SK-N-SH treated with all-trans-retinoic acid at 6 μM for 48 hours (cell line): ENCODE measurements around the gene SBF2.

Experiments used
- ATAC-seq: fragments of 200-7000 bp; cut with Tn5 transposase; 3 replicates; pipeline ENCODE4 v1.9.1; 2020; ENCODE audit warnings: mild to moderate bottlenecking, moderate library complexity
- ARNTL ChIP-seq: fragments of 450-650 bp; formaldehyde crosslinking; IDR thresholded peaks from 2 replicates; pipeline ENCODE4 v1.5.0; 2020; ENCODE audit warnings: low read depth, mild to moderate bottlenecking, moderate library complexity, borderline replicate concordance
- BACH2 ChIP-seq: fragments of 250-450 bp; sonication (Bioruptor Pico); IDR thresholded peaks from 2 replicates; pipeline ENCODE4 v1.9.0; 2021; ENCODE audit warnings: mild to moderate bottlenecking, borderline replicate concordance
- CREB5 ChIP-seq: fragments of 250-450 bp; sonication (Bioruptor Pico); IDR thresholded peaks from 2 replicates; pipeline ENCODE4 v1.5.1; 2020; ENCODE audit warnings: low read depth, mild to moderate bottlenecking, moderate library complexity
- CSDC2 ChIP-seq: fragments of 250-450 bp; sonication (Bioruptor Pico); IDR thresholded peaks from 2 replicates; pipeline ENCODE4 v1.5.0; 2020; ENCODE audit warnings: mild to moderate bottlenecking, moderate library complexity
- CSRNP3 ChIP-seq: fragments of 250-450 bp; sonication (Bioruptor Pico); IDR thresholded peaks from 2 replicates; pipeline ENCODE4 v1.5.1; 2021; ENCODE audit warnings: mild to moderate bottlenecking, moderate library complexity
- ESRRG ChIP-seq: fragments of 250-450 bp; sonication (Bioruptor Pico); IDR thresholded peaks from 2 replicates; pipeline ENCODE4 v1.6.1; 2021; ENCODE audit warnings: mild to moderate bottlenecking
- GLIS3 ChIP-seq: fragments of 250-450 bp; sonication (Bioruptor Pico); IDR thresholded peaks from 2 replicates; pipeline ENCODE4 v1.5.0; 2020; ENCODE audit warnings: mild to moderate bottlenecking, moderate library complexity
- ISL1 ChIP-seq: fragments of 250-450 bp; sonication (Bioruptor Pico); IDR thresholded peaks from 2 replicates; pipeline ENCODE4 v2.1.2; 2022; ENCODE audit warnings: mild to moderate bottlenecking, moderate library complexity
- OSR1 ChIP-seq: fragments of 250-450 bp; sonication (Bioruptor Pico); IDR thresholded peaks from 2 replicates; pipeline ENCODE4 v1.8.0; 2022; ENCODE audit warnings: moderate library complexity, mild to moderate bottlenecking, inconsistent platforms
- PATZ1 ChIP-seq: fragments of 250-450 bp; sonication (Bioruptor Pico); IDR thresholded peaks from 2 replicates; pipeline ENCODE4 v1.8.0; 2020; ENCODE audit warnings: mild to moderate bottlenecking, moderate library complexity, borderline replicate concordance
- POU6F1 ChIP-seq: fragments of 250-450 bp; sonication (Bioruptor Pico); IDR thresholded peaks from 2 replicates; pipeline ENCODE4 v1.8.0; 2021; ENCODE audit warnings: low read depth, mild to moderate bottlenecking, moderate library complexity, borderline replicate concordance
- RARB ChIP-seq: fragments of 250-450 bp; sonication (Bioruptor Pico); IDR thresholded peaks from 2 replicates; pipeline ENCODE4 v1.8.0; 2021; ENCODE audit warnings: mild to moderate bottlenecking, moderate library complexity
- SNAI2 ChIP-seq: fragments of 250-450 bp; sonication (Bioruptor Pico); IDR thresholded peaks from 2 replicates; pipeline ENCODE4 v1.5.0; 2020; ENCODE audit warnings: mild to moderate bottlenecking, moderate library complexity
- TCF4 ChIP-seq: fragments of 250-450 bp; sonication (Bioruptor Pico); IDR thresholded peaks from 2 replicates; pipeline ENCODE4 v1.8.0; 2021; ENCODE audit warnings: mild to moderate bottlenecking, moderate library complexity, borderline replicate concordance
- TOX ChIP-seq: fragments of 250-450 bp; sonication (Bioruptor Pico); IDR thresholded peaks from 2 replicates; pipeline ENCODE4 v1.8.0; 2021; ENCODE audit warnings: mild to moderate bottlenecking, moderate library complexity, borderline replicate concordance
- TSHZ2 ChIP-seq: fragments of 250-450 bp; sonication (Bioruptor Pico); IDR thresholded peaks from 2 replicates; pipeline ENCODE4 v1.5.0; 2020; ENCODE audit warnings: mild to moderate bottlenecking, moderate library complexity
- ZC3H10 ChIP-seq: fragments of 250-450 bp; sonication (Bioruptor Pico); IDR thresholded peaks from 2 replicates; pipeline ENCODE4 v1.5.1; 2021; ENCODE audit warnings: mild to moderate bottlenecking, moderate library complexity
- ZFP3 ChIP-seq: fragments of 250-450 bp; sonication (Bioruptor Pico); IDR thresholded peaks from 2 replicates; pipeline ENCODE4 v1.5.0; 2020; ENCODE audit warnings: mild to moderate bottlenecking, moderate library complexity
- ZFP30 ChIP-seq: fragments of 450-650 bp; formaldehyde crosslinking; IDR thresholded peaks from 2 replicates; pipeline ENCODE4 v1.5.0; 2022; ENCODE audit warnings: mild to moderate bottlenecking, moderate library complexity
- ZNF565 ChIP-seq: fragments of 450-650 bp; formaldehyde crosslinking; conservative IDR thresholded peaks from 2 replicates; pipeline ENCODE4 v1.5.0; 2020; ENCODE audit warnings: low read depth, mild to moderate bottlenecking, moderate library complexity
- ZNF70 ChIP-seq: fragments of 450-650 bp; formaldehyde crosslinking; IDR thresholded peaks from 2 replicates; pipeline ENCODE4 v1.5.0; 2020; ENCODE audit warnings: mild to moderate bottlenecking, moderate library complexity
- ZNF8 ChIP-seq: fragments of 450-650 bp; formaldehyde crosslinking; IDR thresholded peaks from 2 replicates; pipeline ENCODE4 v1.5.0; 2020; ENCODE audit warnings: mild to moderate bottlenecking, moderate library complexity

The SBF2 gene

GRCh38 chr11:10329356-10329755, 35.3 kb upstream of the SBF2 start:
- ATAC-seq, result no peak
- TF ChIP-seq ARNTL (no peak), RARB (CRISPR knock-in tag) (no peak), BACH2 (CRISPR knock-in tag) (no peak), PATZ1 (no peak), TSHZ2 (CRISPR knock-in tag) (no peak), ZNF70 (CRISPR knock-in tag) (no peak), POU6F1 (no peak)

GRCh38 chr11:10328314-10329098, 34.5 kb upstream of the SBF2 start:
- ATAC-seq, result peak; percentile 36
- TF ChIP-seq CREB5 (peak; percentile 60; the same call in 1 of the 2 replicates), ISL1 (CRISPR knock-in tag) (peak; percentile 90), CSDC2 (no peak)

- no peak for ATAC-seq
- no peak for TF ChIP-seq ZFP3 (CRISPR knock-in tag)
- no peak for TF ChIP-seq RARB (CRISPR knock-in tag)
- TF ChIP-seq ARNTL, result no peak
- no peak for TF ChIP-seq TOX (CRISPR knock-in tag)
- no peak for TF ChIP-seq PATZ1
- no peak for TF ChIP-seq ISL1 (CRISPR knock-in tag)
- TF ChIP-seq TCF4, result no peak
- no peak for TF ChIP-seq ESRRG (CRISPR knock-in tag)
- TF ChIP-seq GLIS3 (CRISPR knock-in tag), result no peak
- no peak for TF ChIP-seq OSR1
- no peak for TF ChIP-seq POU6F1
- no peak for TF ChIP-seq ZNF8 (CRISPR knock-in tag)
- no peak for TF ChIP-seq CSRNP3
- TF ChIP-seq CREB5, result no peak
- no peak for TF ChIP-seq ZNF70 (CRISPR knock-in tag)
- TF ChIP-seq ZFP30 (CRISPR knock-in tag), result no peak
- no peak for TF ChIP-seq ZNF565 (CRISPR knock-in tag)
- TF ChIP-seq SNAI2 (CRISPR knock-in tag), result no peak
- TF ChIP-seq CSDC2, result no peak
- TF ChIP-seq ZC3H10, result no peak
- TF ChIP-seq, all 23 proteins: peak for 0
Measured at GRCh38 chr11:10327254-10327653, 33.2 kb upstream of the SBF2 start.
